Measurements from ENCODE around the gene ADISSP. TPM values are rescaled to one million over a fixed set of nuclear protein-coding genes. Genes with fewer than 3 reads are reported as not detected.

ADISSP gene
- polyA plus RNA-seq, 3 donors, result 59.6 to 78.5 (median 68.5) TPM

DNA sequence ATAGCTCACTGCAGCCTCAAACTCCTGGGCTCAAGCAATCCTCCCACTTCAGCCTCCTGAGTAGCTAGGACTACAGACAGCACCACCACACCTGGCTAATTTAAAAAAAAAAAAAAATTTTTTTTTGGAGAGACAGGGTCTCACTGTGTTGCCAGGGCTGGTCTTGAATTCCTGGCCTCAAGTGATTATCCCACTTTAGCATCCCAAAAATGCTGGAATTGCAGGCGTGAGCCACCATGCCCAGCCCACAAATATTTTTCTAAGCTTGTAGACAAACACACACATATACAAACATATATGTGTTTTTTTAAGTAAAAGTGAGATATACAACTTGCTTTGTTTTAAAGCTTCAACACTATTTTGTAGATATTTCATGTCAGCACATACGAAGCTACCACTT, 24.3 kb downstream of the ADISSP start:
- H3K4me1 ChIP-seq (ENCODE audit: control insufficient read depth in 1 of 2, insufficient read depth in 2 of 2, low read length in 2 of 2), result peaks cover 6 to 13% of the 10 kb centered on the region in 2 donors
- intact Hi-C loops (cut with micrococcal nuclease), result no loop called here
- H3K9me3 Mint-ChIP-seq, result peaks cover 0 to 3% (median 0%) of the 10 kb centered on the region in 7 donors
- H3K4me2 ChIP-seq (replicated peaks; ENCODE audit: extremely low read depth, low read length, poor library complexity, severe bottlenecking), result no peak overlapping the region
- no peaks in the 10 kb centered on the region for H3K27me3 ChIP-seq (ENCODE audit: control insufficient read depth in 2 of 2, insufficient read depth in 2 of 2, low read length in 2 of 2)
- no peaks in the 10 kb centered on the region for H3K36me3 Mint-ChIP-seq
- no peak overlapping the region for H3K9ac ChIP-seq (ENCODE audit: insufficient read depth, low read length, poor library complexity, severe bottlenecking)
- TF ChIP-seq, protein P1, sequence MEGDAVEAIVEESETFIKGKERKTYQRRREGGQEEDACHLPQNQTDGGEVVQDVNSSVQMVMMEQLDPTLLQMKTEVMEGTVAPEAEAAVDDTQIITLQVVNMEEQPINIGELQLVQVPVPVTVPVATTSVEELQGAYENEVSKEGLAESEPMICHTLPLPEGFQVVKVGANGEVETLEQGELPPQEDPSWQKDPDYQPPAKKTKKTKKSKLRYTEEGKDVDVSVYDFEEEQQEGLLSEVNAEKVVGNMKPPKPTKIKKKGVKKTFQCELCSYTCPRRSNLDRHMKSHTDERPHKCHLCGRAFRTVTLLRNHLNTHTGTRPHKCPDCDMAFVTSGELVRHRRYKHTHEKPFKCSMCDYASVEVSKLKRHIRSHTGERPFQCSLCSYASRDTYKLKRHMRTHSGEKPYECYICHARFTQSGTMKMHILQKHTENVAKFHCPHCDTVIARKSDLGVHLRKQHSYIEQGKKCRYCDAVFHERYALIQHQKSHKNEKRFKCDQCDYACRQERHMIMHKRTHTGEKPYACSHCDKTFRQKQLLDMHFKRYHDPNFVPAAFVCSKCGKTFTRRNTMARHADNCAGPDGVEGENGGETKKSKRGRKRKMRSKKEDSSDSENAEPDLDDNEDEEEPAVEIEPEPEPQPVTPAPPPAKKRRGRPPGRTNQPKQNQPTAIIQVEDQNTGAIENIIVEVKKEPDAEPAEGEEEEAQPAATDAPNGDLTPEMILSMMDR (IDR thresholded peaks at IDR 0.05), result no peak
- no peak overlapping the region for H3K27ac ChIP-seq (ENCODE audit: low read depth in 1 of 2, low read length in 2 of 2)
- no peak for DNase-seq
- H3K27me3 Mint-ChIP-seq (ENCODE audit: low read depth in 3 of 3), result peaks cover 6 to 28% (median 23%) of the 10 kb centered on the region in 3 donors
- no peak overlapping the region for H3K4me3 Mint-ChIP-seq
- no CpG with 5 or more reads among the region's 2 CpGs for WGBS (ENCODE audit: insufficient coverage)
- H3K79me2 ChIP-seq (ENCODE audit: insufficient read depth, low read length), result no peaks in the 10 kb centered on the region
- H4K20me1 ChIP-seq (ENCODE audit: insufficient read depth, low read length), result no peaks in the 10 kb centered on the region
- no peak overlapping the region for H2AFZ ChIP-seq (ENCODE audit: insufficient read depth, low read depth, low read length, poor library complexity, severe bottlenecking)
- H3K27ac Mint-ChIP-seq, result no peak overlapping the region
- H3K9me3 ChIP-seq (replicated peaks in 1 of 2; ENCODE audit: control insufficient read depth in 1 of 2, insufficient read depth in 1 of 2, low read length in 2 of 2), result no peaks in the 10 kb centered on the region
- H3K36me3 ChIP-seq (replicated peaks in 1 of 2; ENCODE audit: control insufficient read depth in 1 of 2, insufficient read depth in 2 of 2, low read length in 2 of 2), result no peaks in the 10 kb centered on the region
- no peak overlapping the region for H3K4me3 ChIP-seq (replicated peaks in 1 of 3; ENCODE audit: low read depth in 2 of 3, low read length in 3 of 3)
- peaks cover 9% of the 10 kb centered on the region for H3K4me1 Mint-ChIP-seq

DNA sequence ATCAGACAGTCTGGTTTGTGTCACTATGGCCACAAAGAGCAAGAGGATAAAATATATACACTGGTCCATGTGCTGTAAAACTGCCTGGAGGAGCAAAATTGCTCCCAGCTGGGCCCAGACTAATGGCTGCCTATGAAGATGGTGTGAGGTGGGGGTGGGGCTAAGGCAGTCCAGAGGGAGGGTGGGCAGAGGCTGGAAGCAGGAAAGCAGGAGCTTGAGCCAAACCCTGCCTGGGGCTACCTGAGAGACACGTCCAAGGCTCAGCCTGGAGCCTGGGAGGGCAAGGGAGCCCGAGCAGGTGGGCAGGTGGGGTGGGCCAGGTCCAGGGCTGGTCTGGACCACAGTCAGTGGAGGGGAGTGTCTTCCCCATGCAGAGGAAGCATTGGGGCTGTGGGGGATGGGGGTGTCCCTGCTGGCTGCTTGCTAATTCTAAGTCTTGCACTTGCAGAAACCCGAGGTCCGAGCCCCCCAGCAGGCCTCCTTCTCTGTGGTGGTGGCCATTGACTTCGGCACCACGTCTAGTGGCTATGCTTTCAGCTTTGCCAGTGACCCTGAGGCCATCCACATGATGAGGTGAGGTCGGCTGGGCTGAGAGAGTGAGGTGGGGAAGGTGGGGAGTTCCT, 25.6 kb downstream of the ADISSP start:
- Mint-ChIP-seq H3K9me3 (peaks cover 0 to 3% (median 0%) of the 10 kb centered on the region in 7 donors), H3K27me3 (ENCODE audit: low read depth in 3 of 3) (peaks cover 6 to 21% (median 20%) of the 10 kb centered on the region in 3 donors), H3K36me3 (no peaks in the 10 kb centered on the region), H3K27ac (peak overlapping the region in 1 of 7 donors; percentile 53), H3K4me1 (peaks cover 9% of the 10 kb centered on the region), H3K4me3 (no peak overlapping the region)
- 94% methylated on average over 5 of the region's 7 CpGs for WGBS (ENCODE audit: insufficient coverage)
- Histone ChIP-seq H3K27ac (ENCODE audit: low read depth in 1 of 2, low read length in 2 of 2) (no peak overlapping the region), H3K79me2 (ENCODE audit: insufficient read depth, low read length) (no peaks in the 10 kb centered on the region), H3K9ac (ENCODE audit: insufficient read depth, low read length, poor library complexity, severe bottlenecking) (no peak overlapping the region), H2AFZ (ENCODE audit: insufficient read depth, low read depth, low read length, poor library complexity, severe bottlenecking) (no peak overlapping the region), H4K20me1 (ENCODE audit: insufficient read depth, low read length) (no peaks in the 10 kb centered on the region), H3K36me3 (replicated peaks in 1 of 2; ENCODE audit: control insufficient read depth in 1 of 2, insufficient read depth in 2 of 2, low read length in 2 of 2) (no peaks in the 10 kb centered on the region), H3K4me1 (ENCODE audit: control insufficient read depth in 1 of 2, insufficient read depth in 2 of 2, low read length in 2 of 2) (peaks cover 6 to 13% of the 10 kb centered on the region in 2 donors), H3K4me3 (replicated peaks in 1 of 3; ENCODE audit: low read depth in 2 of 3, low read length in 3 of 3) (no peak overlapping the region), H3K4me2 (replicated peaks; ENCODE audit: extremely low read depth, low read length, poor library complexity, severe bottlenecking) (no peak overlapping the region), H3K27me3 (ENCODE audit: control insufficient read depth in 2 of 2, insufficient read depth in 2 of 2, low read length in 2 of 2) (no peaks in the 10 kb centered on the region), H3K9me3 (replicated peaks in 1 of 2; ENCODE audit: control insufficient read depth in 1 of 2, insufficient read depth in 1 of 2, low read length in 2 of 2) (no peaks in the 10 kb centered on the region)
- TF ChIP-seq, protein P1 (IDR thresholded peaks at IDR 0.05), result no peak
- DNase-seq, result no peak
- intact Hi-C loops (cut with micrococcal nuclease), result no loop called here

Measured in CD14-positive monocyte (primary cell).